SK-N-DZ (cell line): ENCODE measurements around the gene RFC4. TPM values are rescaled to one million over a fixed set of nuclear protein-coding genes. Genes with fewer than 3 reads are reported as not detected.
A peak's percentile ranks its signal among the peaks of the same experiment; 100 is the strongest.
"Not testable (repeated sequence)": the region's sequence is repeated elsewhere in the genome, so short reads cannot be mapped to it uniquely, and the experiment has no call there.

Experiments used
- DNase-seq: peaks from one replicate; pipeline ENCODE4 v3.0.0-alpha.2; 2015; ENCODE audit warnings: low spot score
- polyA plus RNA-seq, 2 experiments: library from polyadenylated mRNA; depleted of rRNA; stranded (reverse); fragments of >200 nt; gene quantifications; 2 replicates each; pipeline ENCODE4 v1.2.3, GENCODE V29; 2014

The RFC4 gene, protein sequence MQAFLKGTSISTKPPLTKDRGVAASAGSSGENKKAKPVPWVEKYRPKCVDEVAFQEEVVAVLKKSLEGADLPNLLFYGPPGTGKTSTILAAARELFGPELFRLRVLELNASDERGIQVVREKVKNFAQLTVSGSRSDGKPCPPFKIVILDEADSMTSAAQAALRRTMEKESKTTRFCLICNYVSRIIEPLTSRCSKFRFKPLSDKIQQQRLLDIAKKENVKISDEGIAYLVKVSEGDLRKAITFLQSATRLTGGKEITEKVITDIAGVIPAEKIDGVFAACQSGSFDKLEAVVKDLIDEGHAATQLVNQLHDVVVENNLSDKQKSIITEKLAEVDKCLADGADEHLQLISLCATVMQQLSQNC
- polyA plus RNA-seq (2014; cell fraction: cytosol; rRNA removed) = 215 and 256 TPM in 2 replicates
- 497 and 586 TPM in 2 replicates for polyA plus RNA-seq (2014; cell fraction: nucleus; rRNA removed)

GRCh38 chr3:186806089-186807055 lies at the start of gene RFC4:
Gene RFC4 (minus strand): TSS chr3:186806482. CDS start chr3:186804713, 1,769 bp downstream.
- peak; percentile 92 for DNase-seq

DNA sequence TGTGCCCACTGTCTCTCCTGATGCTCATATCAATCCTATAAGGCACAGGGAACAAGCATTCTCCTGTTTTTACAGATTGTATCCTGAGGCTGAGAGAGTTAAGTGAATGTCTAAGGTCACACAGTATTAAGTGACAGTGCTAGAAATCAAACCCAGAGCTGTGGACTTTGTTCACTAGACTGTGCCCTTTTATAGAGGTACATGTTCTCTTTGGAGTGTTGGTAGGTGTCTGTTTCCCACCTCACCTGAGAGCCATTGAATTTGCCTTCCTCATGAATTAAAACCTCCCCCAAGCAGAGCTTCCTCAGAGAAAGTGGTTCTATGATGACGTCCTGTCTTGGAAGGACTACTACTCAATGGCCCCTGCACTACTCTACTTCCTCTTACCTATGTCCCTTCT lies 48.7 kb upstream of the RFC4 start:
- no peak for DNase-seq

DNA sequence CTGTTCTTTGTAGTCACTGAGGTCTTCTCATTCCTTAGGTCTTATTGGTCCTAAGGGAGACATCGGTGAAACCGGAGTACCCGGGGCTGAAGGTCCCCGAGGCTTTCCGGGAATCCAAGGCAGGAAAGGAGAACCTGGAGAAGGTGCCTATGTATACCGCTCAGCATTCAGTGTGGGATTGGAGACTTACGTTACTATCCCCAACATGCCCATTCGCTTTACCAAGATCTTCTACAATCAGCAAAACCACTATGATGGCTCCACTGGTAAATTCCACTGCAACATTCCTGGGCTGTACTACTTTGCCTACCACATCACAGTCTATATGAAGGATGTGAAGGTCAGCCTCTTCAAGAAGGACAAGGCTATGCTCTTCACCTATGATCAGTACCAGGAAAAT lies 47.9 kb upstream of the RFC4 start:
- DNase-seq = no peak

- no peak for DNase-seq
Measured at GRCh38 chr3:186852994-186853393, 46.7 kb upstream of the RFC4 start.

- not testable (repeated sequence) for DNase-seq
Measured at GRCh38 chr3:186851835-186852234, 45.6 kb upstream of the RFC4 start.

DNA sequence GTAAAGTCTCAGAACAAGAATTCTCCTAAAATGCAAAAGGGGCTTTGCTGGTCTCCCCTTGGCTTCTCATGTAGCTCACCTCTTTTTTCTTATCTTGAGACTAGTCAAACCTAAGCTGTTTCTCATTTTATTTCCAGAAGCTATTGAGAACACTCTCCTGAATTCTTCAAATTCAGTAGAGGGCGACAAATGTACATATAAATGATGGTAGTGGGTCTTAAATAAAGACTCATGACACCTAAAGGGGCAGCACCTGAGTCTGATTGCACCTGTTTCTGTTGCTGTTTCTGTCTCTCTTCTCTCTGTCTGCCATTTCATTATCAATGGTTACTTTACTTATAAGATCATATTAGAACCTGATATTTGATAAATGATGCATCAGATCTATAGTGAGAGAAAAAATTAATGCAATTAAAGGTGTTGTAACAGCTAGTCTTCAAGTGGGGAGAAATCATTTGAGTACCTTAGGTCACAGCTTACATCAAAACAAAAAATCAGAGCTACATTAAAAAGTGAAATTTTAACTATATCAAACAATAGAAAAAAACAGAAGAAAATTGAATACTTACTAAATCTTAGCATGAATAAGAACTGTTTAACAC lies 43.2 kb upstream of the RFC4 start:
- peak; percentile 73 for DNase-seq

DNA sequence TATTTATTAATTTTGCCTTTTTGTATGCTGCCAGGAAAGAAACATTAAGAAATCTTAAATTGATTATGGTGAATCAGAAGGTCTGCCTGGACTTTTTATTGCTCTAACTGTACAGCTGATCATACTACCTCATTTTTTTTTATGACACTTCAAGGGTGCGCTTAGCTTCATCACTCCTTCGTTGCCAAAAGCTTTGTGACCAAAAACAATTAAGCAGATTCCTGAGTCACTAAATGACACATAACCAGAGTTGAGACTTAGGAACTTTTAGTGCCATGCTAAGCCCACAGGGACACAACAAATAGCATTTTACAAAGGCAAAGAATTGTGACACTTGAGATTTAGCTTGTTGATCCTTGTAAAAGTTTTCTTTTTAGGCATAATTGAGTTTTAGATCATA lies 41.2 kb upstream of the RFC4 start:
- DNase-seq = no peak

DNA sequence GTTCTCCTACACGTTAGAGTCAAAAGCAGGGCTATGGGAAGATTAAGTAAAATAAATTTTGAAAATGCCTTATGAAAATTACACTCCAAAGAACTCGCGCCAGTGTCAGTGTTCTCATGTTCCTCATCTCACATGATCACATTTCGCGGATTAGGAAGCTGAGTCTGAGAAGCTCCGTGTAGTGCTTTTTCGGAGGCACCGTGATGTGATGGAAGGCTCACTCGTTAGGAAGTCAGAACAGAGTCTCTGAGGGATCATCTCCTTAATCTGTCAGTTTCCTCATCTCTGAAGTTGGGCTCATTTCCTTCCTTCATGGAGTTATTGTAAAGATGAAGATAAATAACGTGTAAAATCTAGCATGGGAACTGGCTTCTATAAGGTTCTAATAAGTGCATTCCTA lies 39.5 kb upstream of the RFC4 start:
- no peak for DNase-seq

DNA sequence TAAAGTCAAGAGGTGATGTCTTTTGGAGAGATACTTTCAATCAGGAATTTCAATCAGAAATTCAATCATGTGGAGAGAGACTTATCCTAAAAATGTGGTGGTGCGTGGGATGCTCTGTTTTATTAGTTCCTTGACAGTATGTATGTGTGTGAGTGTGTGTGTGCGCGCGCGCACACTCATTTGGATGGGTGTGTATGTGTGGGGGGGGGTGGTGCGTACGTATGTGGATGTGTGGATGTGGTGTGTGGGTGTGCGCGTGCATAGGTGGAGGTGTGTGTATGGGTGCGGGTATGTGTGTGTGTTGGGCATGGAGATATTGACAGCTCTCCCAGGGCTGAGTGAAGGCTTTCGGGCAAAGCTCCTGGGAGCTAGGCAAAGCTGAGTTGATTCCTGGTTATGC lies 38.6 kb upstream of the RFC4 start:
- no peak for DNase-seq

- no peak for DNase-seq
Measured at GRCh38 chr3:186843039-186843432, 36.8 kb upstream of the RFC4 start.

DNA sequence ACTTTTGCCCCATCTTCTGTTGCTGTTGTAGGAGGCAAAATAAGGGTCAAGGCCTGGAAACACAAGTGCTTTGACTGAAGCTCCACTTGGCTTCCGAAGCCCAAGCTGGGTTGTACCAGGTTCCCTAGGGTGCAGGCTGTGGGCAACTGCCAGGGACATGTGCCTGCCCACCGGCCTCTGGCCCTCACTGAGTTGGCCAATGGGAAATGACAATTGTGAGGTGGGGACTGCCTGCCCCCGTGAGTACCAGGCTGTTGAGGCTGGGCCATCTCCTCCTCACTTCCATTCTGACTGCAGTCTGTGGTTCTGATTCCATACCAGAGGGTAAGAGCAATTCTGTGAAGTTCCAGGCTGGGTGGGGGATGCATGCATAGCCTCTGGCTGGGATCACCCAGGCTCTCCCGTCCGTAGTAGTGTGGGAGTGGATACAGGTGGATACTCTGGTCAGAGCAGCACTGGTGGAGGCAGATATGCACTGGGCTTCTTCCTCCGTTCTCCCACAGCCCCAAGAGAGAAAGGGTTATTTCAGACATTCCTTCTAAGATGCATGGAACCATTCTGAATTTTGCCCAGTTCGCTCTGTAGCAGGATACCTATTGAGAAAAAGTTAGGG lies 36.2 kb upstream of the RFC4 start, which contains the start of gene ADIPOQ:
Gene ADIPOQ, plus strand, starts transcription at position 285 of the 613 bp plus-strand sequence. CDS start 10,349 bp downstream, outside the sequence.
- DNase-seq = no peak

DNA sequence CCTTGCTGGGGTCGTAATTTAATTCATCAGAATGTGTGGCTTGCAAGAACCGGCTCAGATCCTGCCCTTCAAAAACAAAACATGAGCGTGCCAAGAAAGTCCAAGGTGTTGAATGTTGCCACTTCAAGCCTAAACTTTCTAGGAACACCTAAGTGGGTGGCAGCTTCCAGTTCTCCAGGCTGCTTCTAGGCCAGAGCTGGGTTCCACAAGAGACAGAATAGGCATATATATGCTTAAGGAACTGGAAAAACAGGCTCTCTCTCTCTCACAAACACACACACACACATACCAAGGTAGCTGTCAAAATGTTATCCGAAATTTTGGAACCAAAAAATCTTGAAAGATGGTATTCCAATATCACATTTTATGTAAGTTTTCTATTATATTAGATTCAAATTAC lies 35.3 kb upstream of the RFC4 start:
- DNase-seq = no peak

- DNase-seq = no peak
Measured at GRCh38 chr3:186839874-186840641, 33.8 kb upstream of the RFC4 start.

DNA sequence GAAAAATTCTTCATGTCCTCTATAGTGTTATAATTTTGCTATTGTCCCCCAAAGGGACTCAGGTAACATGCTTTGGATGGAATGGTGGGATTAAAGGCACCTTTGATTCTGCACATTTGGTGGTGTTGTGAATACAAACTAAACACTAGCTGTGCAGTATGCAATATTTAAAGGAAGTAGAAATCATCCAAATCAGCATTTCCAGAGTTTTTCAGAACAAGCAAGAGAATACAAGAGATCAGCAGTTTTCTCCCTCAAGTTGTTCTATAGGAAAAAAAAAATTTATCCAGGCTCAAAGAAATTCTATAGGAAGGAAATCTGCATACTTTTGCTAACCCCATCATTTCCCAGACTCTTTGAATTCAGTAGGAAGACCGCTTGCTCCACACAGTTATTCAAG lies 26.0 kb upstream of the RFC4 start:
- DNase-seq = no peak

DNA sequence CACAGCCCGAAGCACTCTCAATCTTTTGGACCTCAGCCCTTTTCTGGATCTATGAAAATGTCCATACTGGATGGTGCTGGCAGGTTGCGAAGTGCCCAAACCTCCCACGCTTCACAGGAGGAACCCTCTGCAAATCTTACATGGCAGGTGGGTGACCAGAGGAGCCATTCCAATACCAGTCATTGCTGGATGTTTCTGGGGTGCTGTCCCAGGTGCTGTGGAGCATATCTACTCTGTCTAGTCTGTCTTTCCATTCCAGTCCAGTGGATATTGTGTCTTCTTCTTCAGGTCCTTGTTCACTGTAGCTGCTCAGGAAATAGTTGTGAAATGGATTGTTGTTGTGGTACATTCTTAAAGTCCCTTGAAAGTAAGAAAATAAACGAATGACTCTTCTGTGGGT lies 25.5 kb upstream of the RFC4 start:
- DNase-seq = no peak

DNA sequence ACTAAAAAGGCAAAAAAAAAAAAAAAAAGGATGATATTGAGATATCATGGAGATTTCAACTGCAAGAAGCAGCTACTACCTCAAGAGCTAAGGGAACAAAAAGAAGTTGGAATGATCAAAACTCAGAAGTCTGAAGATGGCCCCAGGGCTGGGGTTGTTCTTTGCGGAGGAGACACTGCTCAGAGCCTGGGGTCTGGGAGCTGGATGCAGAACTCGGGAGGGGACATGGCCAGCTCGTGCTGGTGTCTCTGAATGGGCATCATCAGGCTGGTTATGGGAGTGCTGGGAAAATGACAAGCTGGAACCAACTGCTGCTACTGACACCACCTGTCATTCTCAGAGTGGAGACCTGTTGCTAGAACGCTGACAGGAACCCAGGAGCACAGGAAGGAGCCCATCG lies 22.1 kb upstream of the RFC4 start:
- no peak for DNase-seq

GRCh38 chr3:186826976-186827857 lies 20.9 kb upstream of the RFC4 start:
- DNase-seq = peak; percentile 89

GRCh38 chr3:186826410-186826975 lies 20.2 kb upstream of the RFC4 start:
- DNase-seq = no peak

DNA sequence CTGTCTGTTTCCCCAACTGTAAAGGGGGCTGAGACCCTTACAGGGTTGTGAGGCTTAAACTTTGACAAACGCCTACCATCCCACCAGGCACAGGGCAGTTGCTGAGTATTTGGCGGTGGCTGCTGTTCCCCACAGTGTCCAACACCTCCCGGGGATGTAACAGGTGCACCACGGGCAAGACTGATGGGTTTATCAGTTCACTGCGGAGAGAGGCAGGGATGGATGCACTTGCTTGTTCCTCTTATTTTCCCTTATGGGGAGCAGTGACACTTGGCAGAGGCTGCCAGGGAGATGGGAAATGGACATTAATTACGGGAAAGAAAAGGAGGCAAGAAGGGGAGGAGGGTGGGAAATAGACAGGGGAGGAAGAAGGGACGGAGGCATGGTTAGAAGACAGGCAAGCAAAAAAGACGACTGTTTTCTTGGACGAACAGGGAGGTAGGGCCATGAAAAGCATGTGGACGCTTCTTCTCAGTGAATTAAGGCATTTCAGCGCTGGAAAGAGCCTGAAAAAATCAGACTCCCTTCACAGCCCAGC lies 19.7 kb upstream of the RFC4 start:
- no peak for DNase-seq
